Measurements from ENCODE around the gene BCR.
A peak's percentile ranks its signal among the peaks of the same experiment; 100 is the strongest.

Gene BCR

DNA sequence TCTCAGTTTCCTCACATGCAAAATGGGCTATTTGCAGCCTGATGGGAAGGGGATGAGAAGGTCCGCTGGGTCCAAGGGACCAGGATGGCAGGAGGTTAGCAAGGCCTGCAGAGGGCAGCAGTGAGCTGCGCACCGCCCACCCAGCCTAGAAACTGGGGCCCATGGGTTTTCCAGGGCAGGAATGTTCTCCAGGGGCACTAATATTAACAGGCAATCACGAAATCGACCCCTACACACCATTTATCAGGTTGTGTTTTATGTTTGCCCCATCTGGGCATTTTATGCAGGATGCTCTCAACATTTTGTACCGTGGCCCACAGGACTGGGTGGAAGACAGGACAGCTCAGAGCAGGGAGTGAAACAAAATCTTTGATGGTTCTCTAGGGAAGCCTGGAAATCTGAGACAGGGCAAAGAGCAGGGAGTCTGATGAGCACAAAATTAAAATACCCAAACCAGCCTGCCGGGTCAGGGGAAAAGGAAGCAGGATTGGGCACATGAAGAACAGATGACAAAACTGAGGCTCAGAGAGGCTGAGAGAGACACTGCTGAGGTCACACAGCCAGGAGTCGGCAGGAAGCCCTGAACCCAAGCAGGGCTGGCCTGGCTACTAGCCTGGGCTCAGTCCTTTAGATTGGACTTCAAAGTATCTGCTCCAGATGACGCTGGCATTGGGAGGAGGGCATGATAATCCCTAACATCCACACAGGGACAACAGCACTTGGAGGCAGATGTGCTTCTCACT is 1.6 kb upstream of the BCR start:
- peak; percentile 41 for DNase-seq

GRCh38 chr22:23179381-23180299 is 669 bp upstream of the BCR start:
- DNase-seq = no peak

DNA sequence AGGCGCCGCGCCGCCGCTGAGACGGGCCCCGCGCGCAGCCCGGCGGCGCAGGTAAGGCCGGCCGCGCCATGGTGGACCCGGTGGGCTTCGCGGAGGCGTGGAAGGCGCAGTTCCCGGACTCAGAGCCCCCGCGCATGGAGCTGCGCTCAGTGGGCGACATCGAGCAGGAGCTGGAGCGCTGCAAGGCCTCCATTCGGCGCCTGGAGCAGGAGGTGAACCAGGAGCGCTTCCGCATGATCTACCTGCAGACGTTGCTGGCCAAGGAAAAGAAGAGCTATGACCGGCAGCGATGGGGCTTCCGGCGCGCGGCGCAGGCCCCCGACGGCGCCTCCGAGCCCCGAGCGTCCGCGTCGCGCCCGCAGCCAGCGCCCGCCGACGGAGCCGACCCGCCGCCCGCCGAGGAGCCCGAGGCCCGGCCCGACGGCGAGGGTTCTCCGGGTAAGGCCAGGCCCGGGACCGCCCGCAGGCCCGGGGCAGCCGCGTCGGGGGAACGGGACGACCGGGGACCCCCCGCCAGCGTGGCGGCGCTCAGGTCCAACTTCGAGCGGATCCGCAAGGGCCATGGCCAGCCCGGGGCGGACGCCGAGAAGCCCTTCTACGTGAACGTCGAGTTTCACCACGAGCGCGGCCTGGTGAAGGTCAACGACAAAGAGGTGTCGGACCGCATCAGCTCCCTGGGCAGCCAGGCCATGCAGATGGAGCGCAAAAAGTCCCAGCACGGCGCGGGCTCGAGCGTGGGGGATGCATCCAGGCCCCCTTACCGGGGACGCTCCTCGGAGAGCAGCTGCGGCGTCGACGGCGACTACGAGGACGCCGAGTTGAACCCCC is 798 bp downstream of the BCR start:
- no peak for DNase-seq

DNA sequence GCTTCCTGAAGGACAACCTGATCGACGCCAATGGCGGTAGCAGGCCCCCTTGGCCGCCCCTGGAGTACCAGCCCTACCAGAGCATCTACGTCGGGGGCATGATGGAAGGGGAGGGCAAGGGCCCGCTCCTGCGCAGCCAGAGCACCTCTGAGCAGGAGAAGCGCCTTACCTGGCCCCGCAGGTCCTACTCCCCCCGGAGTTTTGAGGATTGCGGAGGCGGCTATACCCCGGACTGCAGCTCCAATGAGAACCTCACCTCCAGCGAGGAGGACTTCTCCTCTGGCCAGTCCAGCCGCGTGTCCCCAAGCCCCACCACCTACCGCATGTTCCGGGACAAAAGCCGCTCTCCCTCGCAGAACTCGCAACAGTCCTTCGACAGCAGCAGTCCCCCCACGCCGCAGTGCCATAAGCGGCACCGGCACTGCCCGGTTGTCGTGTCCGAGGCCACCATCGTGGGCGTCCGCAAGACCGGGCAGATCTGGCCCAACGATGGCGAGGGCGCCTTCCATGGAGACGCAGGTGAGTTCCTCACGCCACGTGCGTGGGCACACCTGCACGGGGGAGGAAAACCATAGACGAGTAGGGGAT is 1.5 kb downstream of the BCR start:
- DNase-seq = no peak

DNA sequence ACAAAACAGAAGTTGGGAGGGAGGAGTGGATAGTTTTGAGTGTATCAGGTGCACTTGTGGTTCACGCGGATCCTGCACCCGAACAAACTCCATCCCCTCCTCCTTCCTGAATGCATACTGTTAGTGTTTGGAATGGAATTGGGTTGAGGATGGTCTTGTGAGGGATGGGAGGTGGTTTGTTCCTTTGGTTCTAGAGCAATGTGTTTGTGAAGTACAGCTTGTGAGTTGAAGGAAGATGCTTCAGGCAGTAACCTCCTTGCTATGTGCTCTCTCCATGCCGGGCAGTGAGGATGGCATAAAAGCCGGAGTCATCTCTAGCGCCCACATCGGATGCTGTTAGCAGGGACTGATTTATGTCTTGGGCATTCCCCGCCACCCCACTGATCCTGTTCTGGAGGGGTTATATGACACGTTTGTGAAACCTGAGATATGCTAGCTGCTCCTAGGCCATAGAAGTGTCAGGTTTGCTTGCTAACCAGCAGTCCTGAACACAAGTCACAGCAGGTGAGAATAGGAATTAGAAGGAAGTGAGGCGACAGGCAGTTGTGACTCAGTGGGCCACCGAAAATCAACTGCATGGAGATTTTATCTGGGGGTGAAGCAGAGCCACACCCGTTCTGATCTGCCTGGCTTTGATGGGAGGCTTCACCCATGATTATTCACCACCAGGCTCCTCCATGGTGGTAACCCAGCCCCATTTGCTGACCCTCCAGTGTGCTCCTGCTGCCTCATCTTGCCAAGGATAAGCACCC is 2.2 kb downstream of the BCR start:
- DNase-seq = no peak

GRCh38 chr22:23183061-23183698 is 2.9 kb downstream of the BCR start:
- DNase-seq = no peak

GRCh38 chr22:23184100-23184763 is 3.9 kb downstream of the BCR start:
- DNase-seq = no peak

DNA sequence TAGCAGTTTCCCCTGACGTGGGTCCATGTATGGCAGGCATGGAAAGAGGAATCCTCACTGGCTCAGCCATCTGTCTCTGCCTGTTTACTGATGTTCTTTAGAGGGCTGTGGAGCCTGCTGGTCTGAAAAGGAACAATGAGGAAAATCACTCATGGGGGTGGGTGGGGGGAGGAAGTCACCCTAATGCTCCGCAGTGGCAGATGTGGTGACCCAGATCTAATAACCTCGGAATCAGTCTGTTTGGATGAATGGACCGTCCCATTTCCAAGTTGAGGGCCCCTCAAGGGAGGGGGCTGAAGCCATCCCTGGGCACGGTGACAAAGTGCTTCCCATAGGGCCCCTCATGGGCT is 4.4 kb downstream of the BCR start:
- no peak for DNase-seq

- DNase-seq = no peak
Measured at GRCh38 chr22:23187211-23187610, 6.9 kb downstream of the BCR start.

GRCh38 chr22:23187871-23188700 is 7.8 kb downstream of the BCR start:
- DNase-seq = no peak

GRCh38 chr22:23190526-23190925 is 10.2 kb downstream of the BCR start:
- DNase-seq = no peak

GRCh38 chr22:23192133-23192532 is 11.8 kb downstream of the BCR start:
- no peak for DNase-seq

GRCh38 chr22:23192558-23192957 is 12.2 kb downstream of the BCR start:
- DNase-seq = no peak

- no peak for DNase-seq
Measured at GRCh38 chr22:23193196-23193827, 13.0 kb downstream of the BCR start.

- no peak for DNase-seq
Measured at GRCh38 chr22:23193882-23194281, 13.6 kb downstream of the BCR start.

DNA sequence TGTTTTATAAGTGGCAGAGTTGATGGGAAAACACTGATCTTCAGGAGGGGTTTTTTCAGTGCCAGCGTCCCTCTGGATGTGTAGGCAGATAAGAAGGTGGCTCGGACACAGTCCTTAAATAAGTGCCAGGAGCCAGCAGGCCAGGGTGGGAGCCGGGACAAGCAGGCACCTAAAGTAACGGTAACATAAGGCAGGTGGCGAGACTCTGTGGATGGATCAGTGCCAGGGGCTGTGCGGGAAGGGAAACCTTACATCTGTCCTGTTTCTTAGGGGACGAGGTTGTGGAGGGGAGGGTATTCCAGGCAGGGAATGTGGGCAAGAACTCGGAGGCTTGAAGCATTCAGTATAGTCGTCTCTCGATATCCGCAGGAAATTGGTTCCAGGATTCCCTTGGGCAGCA is 15.9 kb downstream of the BCR start:
- no peak for DNase-seq

DNA sequence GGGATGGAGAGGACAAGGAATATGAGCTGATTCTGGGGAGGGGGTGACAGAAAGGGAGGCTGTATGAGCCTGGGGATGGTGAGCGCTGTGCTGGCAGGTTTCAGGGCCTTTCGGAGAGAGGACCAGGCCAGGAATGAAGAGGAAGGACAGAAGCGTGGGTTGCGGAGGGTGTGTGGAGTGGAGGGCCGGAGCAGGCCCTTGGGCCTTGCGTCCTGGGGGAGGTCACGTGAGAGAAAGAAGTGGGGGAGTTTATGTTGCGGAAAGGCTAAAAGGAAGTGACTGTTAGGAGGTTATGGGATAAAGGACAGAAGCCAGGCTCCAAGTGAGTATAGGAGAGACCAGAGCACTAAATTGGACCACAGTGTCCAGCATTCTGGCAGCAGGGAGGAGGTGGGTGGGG is 17.5 kb downstream of the BCR start:
- DNase-seq = no peak

- DNase-seq = no peak
Measured at GRCh38 chr22:23199159-23199558, 18.9 kb downstream of the BCR start.

- DNase-seq = no peak
Measured at GRCh38 chr22:23200898-23201297, 20.6 kb downstream of the BCR start.
